NCI-H1092 treated with DMSO at 0.1 percent for 48 hours (cell line): ENCODE data around the gene DYNC1H1.
A peak's percentile ranks its signal among the peaks of the same experiment; 100 is the strongest.

Experiments used
- DNase-seq: peaks from one replicate; lab custom pipeline; 2025; lab: John Stamatoyannopoulos, UW

The DYNC1H1 gene

GRCh38 chr14:101944451-101944850 lies 19.9 kb upstream of the DYNC1H1 start:
- no peak for DNase-seq

GRCh38 chr14:101945171-101945570 lies 19.2 kb upstream of the DYNC1H1 start:
- DNase-seq = no peak

GRCh38 chr14:101947577-101947903 lies 16.8 kb upstream of the DYNC1H1 start:
- DNase-seq = peak; percentile 45

DNA sequence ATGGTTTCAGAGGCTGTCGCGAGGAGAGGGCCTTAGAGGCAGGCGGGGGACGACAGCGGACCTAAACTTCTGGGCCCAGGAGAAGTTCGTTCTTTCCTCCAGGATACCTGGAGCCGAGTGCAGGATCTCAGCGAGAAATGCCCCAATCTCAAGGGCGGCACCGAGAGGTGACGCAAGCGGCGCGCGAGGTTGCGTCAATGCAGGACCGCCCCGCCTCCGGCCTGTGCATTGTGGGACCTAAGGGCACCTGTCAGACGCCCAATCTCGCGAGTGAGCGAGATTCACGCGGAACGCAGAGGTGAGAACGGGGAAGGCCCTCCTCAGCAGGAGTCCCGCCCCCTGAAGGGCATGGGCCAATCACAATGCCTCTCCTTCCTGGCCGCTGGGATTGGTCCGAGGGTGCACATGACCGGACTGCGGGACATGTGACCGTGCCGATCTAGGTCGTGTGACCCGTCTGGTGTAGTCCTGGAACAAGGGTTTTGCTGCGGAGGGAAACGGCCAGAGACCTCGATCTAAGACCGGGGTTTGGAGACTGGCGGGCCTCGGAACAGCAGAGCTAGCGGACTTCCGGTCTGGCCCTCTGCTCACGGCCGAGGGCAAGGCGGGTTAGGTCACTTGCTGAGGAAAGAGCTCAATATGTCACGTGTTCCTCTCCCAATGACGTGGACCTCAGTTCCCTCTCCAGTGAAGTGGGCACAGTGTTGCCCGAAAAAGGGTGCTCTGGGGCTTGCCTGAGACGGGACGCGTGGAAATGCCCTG lies 16.3 kb upstream of the DYNC1H1 start:
- peak; percentile 99 for DNase-seq

GRCh38 chr14:101948666-101949216 lies 15.6 kb upstream of the DYNC1H1 start:
- DNase-seq = no peak

- no peak for DNase-seq
Observed at GRCh38 chr14:101950100-101950499, 14.3 kb upstream of the DYNC1H1 start.

DNA sequence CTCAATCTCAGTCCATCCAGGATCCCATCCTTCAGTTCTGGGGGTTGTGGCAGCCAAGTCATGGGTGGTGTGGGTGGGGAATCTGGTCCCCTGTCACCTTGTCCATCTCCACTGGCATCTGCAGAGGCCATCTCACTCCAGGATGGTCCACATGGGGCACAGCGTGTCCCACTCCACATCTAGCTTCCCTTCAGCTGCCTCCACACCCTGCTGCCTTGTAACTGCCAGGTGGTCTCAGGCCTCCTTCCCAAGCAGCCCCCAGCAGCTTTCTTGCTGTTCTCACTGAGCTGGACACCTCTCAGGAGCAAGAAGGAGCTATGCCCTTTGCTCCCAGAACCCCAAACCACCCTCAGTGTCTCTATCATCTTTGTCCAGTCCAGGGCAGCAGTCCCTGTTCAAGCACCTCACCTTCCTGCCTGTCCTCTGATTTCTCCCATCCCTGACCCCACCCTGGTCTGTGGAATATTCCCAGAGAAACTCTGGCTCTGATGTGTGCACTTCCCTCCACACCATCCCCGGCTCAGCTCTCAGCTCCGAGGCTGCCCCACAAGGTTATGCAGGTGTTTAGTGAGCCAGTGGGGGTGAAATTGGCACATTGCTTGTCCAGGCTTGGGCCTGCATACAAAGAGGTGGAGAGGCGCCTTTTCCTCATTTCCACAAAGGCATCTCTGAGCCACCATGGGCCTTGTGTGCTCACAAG lies 13.7 kb upstream of the DYNC1H1 start:
- DNase-seq = no peak

DNA sequence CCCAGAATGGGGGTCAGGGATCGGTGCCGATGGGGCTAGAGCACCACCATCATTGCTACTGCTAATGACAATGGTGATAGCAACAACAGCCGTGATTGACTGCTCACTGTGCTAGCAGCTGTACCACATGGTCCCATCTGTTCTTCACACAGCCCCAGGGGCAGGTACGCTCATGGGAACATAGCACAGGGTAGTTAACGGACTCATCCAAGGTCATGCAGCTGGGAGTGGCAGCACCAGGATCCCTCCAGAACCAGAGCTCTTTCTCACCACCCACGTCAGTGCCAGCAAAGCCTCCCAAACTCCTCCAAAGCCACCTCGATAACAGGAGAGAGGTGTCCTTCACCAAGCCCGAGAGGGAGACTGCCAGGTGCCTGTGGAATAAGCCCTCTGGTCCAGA lies 11.2 kb upstream of the DYNC1H1 start:
- no peak for DNase-seq

DNA sequence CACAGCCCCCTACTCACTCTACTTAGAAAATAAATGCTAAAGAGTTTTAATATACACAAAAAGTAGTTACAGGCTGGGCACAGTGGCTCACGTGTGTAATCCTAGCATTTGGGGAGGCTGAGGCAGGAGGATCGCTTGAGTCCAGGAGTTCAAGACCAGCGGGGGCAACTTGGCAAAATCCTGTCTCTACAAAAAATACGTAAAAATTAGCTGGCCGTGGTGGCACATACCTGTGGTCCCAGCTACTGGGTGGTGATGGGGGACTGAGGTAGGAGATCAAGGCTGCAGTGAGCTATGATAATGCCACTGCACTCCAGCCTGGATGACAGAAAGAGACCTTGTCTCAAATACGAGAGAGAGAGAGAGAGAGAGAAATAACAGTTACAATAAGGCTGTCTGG lies 9.9 kb upstream of the DYNC1H1 start:
- no peak for DNase-seq

DNA sequence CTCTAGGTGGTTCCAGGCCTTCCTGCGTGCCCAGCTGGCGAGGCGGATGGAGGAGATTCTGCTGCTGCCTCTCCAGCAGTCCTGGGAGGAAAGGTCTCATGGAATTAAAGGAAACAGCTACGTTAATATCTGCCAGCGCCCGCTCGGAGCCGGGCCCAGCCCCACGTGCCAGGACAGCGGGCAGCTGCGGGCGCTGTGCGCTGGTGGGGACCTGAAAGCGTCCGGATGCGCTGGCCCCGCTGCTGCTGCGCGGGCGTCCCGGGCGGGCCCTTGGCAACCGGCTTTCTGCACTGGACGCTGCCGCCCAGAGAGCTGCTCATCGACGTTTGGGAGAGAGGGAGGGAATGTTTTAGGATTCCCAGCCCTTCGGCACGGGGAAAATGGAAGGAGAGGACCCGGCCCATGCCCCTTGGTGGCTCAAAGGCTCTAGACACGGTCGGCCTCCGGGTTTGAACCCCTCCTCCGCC lies 8.6 kb upstream of the DYNC1H1 start:
- no peak for DNase-seq

GRCh38 chr14:101956179-101956885 lies 8.0 kb upstream of the DYNC1H1 start:
- DNase-seq = no peak

DNA sequence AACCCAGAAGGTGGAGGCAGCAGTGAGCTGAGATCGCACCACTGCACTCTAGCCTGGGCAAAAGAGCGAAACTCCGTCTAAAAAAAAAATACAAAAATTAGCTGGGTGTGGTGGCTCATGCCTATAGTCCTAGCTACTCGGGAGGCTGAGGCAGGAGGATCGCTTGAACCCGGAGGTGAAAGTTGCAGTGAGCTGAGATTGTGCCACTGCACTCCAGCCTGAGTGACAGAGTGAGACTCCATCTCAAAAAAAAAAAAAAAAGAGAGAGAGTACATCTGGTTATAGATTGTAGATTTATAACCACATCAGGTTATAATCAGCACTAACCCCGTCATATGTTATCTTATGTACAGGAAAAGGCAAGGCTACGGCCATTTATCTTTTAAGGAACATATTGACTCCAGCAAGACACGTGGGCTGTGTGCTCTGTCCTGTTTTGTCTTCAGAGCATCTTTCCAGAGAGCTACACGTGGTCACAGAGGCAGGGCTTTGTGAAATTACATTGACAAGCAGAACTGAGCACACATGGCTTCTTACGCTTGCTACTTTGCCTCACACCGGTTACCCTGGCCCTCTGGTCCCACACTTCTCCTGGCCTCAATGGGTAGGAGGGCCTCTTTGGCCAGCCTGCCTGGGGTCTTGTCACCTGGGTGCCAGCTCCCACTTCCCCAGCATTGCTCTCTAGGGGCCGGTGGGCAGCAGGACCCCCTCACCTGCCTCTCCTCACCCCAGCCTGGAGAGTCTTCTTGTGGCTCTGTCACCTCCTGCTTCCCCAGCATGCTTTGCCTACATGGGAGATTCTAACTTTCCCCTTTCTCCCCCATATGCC lies 6.8 kb upstream of the DYNC1H1 start:
- DNase-seq = no peak

GRCh38 chr14:101958418-101959180 lies 5.8 kb upstream of the DYNC1H1 start:
- no peak for DNase-seq

DNA sequence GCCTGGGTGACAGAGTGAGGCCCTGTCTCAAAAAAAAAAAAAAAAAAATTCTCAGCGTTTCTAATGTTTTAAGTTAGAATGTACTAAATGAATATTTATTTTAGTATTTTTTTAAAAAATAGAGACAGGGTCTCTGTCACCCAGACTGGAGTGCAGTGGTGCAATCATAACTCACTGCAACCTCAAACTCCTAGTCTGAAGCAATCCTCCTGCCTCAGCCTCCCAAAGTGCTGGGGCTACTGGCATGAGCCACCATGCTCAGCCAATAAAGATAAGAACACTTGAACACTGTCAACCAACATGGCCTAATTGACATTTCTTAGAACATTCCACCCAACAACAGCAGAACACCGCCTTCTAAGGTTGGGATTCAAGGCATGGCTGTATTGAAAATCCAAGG lies 5.1 kb upstream of the DYNC1H1 start:
- no peak for DNase-seq

- DNase-seq = no peak
Observed at GRCh38 chr14:101960225-101960624, 4.1 kb upstream of the DYNC1H1 start.

DNA sequence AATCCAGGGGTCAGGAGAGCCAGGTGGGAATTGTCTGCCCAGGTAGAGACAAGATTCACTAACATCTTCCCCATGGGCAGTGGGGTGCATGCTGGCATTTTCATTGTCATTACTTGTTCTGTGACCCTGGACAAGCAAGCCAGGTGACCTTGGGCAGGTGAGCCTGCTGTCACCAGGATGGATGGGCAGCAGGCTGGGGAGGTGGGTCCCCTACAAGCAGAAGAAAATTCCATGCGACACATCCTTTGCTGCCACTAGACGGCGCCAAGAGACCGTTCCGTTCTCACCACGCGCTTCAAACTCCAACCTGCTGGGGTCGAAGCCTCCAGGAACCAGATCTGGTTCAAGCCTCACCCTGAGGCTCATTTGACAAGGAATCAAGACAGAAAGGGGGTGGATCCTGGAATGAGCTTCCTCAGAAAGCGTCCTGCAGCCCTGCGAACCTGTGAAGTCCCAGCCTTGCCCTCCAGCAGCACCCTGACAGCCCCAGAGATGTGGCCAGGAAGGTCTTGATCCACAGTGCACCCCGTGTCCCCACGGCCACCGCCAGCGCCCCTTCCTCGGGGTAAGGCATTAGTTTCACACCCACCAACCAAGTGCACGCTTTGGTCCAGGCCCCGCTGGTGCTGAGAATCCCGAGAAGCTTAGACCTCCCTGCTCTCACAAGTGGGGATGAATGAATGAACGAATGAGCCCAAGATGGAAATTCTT lies 3.2 kb upstream of the DYNC1H1 start:
- DNase-seq = peak; percentile 78

DNA sequence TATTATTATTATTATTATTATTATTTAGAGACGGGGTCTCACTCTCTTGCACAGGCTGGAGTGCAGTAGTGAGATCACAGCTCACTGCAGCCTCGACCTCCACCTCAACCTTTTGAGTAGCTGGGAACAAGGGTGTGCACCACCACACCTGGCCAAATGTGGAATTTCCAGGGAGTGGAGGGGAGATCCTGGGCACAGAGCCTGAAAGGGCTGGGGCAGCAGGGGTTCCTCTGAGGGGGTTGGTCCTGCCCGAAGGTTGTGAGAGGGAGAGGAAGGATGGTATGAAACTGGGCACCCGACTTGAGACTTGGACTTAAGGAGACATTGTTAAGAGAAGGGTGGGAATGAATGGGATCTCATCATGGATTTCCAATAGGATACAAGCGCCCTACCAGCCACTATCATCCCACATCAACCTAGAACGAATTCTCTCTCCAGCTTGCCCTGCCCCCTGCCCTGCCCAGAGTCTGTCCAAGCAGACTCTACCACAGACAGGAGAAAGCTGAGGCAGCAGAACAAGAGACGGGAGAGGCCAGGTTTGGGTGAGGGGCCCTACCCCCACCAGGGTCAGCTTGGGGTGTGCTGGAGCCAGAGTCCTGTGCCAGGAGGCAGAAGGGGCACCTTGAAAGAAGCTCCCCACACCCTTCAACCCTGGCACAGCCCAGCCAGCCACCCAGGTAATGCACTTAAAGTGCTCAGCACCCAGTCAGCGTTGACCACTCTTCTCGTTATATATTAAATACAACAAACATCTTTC lies 2.4 kb upstream of the DYNC1H1 start:
- DNase-seq = no peak

DNA sequence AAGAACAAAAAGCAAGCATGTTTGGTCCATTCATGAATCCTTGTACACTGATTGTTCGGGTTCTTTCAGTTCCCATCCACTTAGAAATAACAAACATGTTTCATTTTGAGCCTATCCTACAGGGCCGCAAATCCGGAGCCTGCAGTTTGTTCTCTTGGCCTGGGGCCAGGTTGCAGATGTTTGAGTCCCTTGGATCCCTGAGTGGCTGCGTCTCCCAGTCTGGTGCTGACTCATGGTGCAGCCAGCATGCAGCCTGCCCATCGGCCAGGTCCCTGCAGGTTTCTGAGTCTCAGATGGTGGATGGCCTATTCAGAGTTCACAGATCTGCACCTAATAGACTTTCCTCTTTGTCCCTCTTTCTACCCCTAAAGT lies 1.9 kb upstream of the DYNC1H1 start:
- DNase-seq = peak; percentile 67

GRCh38 chr14:101963052-101963451 lies 1.3 kb upstream of the DYNC1H1 start:
- no peak for DNase-seq
